HCT116 (cell line): Measurements from ENCODE around the gene ELOVL5. TPM values are rescaled to one million over a fixed set of nuclear protein-coding genes. Genes with fewer than 3 reads are reported as not detected.

Experiments used
- ATAC-seq: fragments of 200-7000 bp; cut with Tn5 transposase; 2 replicates; pipeline ENCODE4 v1.9.1; 2020; ENCODE audit warnings: mild to moderate bottlenecking, moderate library complexity
- BruUV-seq: library from RNA; stranded (reverse); fragments of 400-500 nt; replicated peaks from 2 replicates; lab custom pipeline; 2021; lab: Mats Ljungman, UMichigan
- CTCF ChIA-PET: fragments of 300-600 bp; sonication (Branson Sonifier 250); formaldehyde crosslinking; loops from one replicate; lab custom pipeline; 2021; ENCODE audit warnings: antibody characterized with exemption; lab: Charles Lee
- POLR2A ChIA-PET: fragments of 300-600, 350-600 bp; sonication (Branson Sonifier 250); formaldehyde crosslinking; loops from one replicate; lab custom pipeline; 2021; ENCODE audit warnings: antibody characterized with exemption; lab: Charles Lee
- RAD21 ChIA-PET, 2 experiments: fragments of 300-600 bp; sonication (Branson Sonifier 250); formaldehyde crosslinking; loops; one replicate each; lab custom pipeline; 2023; ENCODE audit warnings: low total read pairs in 2 of 2; ENCODE audit not compliant: uncharacterized antibody in 2 of 2, unreplicated experiment in 2 of 2, low non-redundant PET in 1 of 2; lab: Charles Lee
- DNase-seq: peaks from one replicate; pipeline ENCODE4 v3.0.0-alpha.2; 2010; ENCODE audit warnings: low read depth, low spot score
- H2AFZ ChIP-seq: fragments of 200-600 bp; shearing (Covaris generic), sonication (generic); 2 replicates; pipeline ENCODE4 v1.6.1; 2017; ENCODE audit warnings: low read depth, mixed run types, mixed read lengths, antibody characterized with exemption, low read length; ENCODE audit not compliant: poor library complexity, severe bottlenecking
- H3K27ac ChIP-seq: 2 replicates; pipeline ENCODE4 v1.5.1; 2012; ENCODE audit warnings: low read depth, low read length
- H3K27me3 ChIP-seq: fragments of 200-600 bp; sonication (generic); 2 replicates; pipeline ENCODE4 v1.6.1; 2016; ENCODE audit warnings: mixed run types, low read length, mixed read lengths; ENCODE audit not compliant: insufficient read depth
- H3K36me3 ChIP-seq, 2 experiments: fragments of 200-500 bp in 1 of 2; fragments of 200-600 bp in 1 of 2; sonication (Bioruptor generic) in 1 of 2; sonication (generic) in 1 of 2; 2 replicates each; pipeline versions ENCODE4 v1.5.1 to v1.6.1; 2014 to 2016; ENCODE audit warnings: low read length in 2 of 2, inconsistent platforms in 1 of 2, mixed read lengths in 1 of 2, mixed run types in 1 of 2; ENCODE audit not compliant: insufficient read depth in 2 of 2, control insufficient read depth in 1 of 2
- H3K4me1 ChIP-seq, 2 experiments: fragments of 200-600 bp in 1 of 2; sonication (generic) in 1 of 2; 2 replicates each; pipeline versions ENCODE4 v1.5.1 to v1.6.1; 2012 to 2017; ENCODE audit warnings: low read length in 2 of 2, inconsistent platforms in 1 of 2, mild to moderate bottlenecking in 1 of 2, mixed read lengths in 1 of 2, mixed run types in 1 of 2, moderate library complexity in 1 of 2; ENCODE audit not compliant: insufficient read depth in 2 of 2, control insufficient read depth in 1 of 2
- H3K4me2 ChIP-seq: fragments of 200-600 bp; sonication (generic); 2 replicates; pipeline ENCODE4 v1.6.1; 2017; ENCODE audit warnings: mixed run types, low read length, mixed read lengths
- H3K4me3 ChIP-seq, 2 experiments: fragments of 200-600 bp in 1 of 2; sonication (generic) in 1 of 2; replicated peaks in 1 of 2; 2 replicates each; pipeline ENCODE4 v1.5.1; 2011 to 2016; ENCODE audit warnings: low read length in 2 of 2, control low read depth in 1 of 2, low read depth in 1 of 2, mild to moderate bottlenecking in 1 of 2, mixed read lengths in 1 of 2, mixed run types in 1 of 2
- H3K79me2 ChIP-seq: fragments of 200-600 bp; sonication (generic); 2 replicates; pipeline ENCODE4 v1.6.1; 2017; ENCODE audit warnings: mild to moderate bottlenecking, mixed run types, low read length, moderate library complexity, mixed read lengths; ENCODE audit not compliant: insufficient read depth
- H3K9ac ChIP-seq: fragments of 200-600 bp; sonication (generic); 2 replicates; pipeline ENCODE4 v1.6.1; 2016; ENCODE audit warnings: low read length, mixed read lengths
- H3K9me2 ChIP-seq: fragments of 200-600 bp; sonication (generic), shearing (Covaris generic); 2 replicates; pipeline ENCODE4 v1.6.1; 2017; ENCODE audit warnings: mixed run types, mild to moderate bottlenecking, moderate library complexity; ENCODE audit not compliant: insufficient read depth
- H3K9me3 ChIP-seq, 2 experiments: fragments of 200-500 bp in 1 of 2; fragments of 200-600 bp in 1 of 2; sonication (Bioruptor generic) in 1 of 2; sonication (generic) in 1 of 2; 2 replicates each; pipeline ENCODE4 v1.6.1; 2014 to 2017; ENCODE audit warnings: low read length in 2 of 2, mixed read lengths in 2 of 2, inconsistent platforms in 1 of 2, low read depth in 1 of 2, mild to moderate bottlenecking in 1 of 2, mixed run types in 1 of 2, moderate library complexity in 1 of 2; ENCODE audit not compliant: control insufficient read depth in 1 of 2, insufficient read depth in 1 of 2
- H4K20me1 ChIP-seq: fragments of 200-600 bp; sonication (generic), shearing (Covaris generic); 2 replicates; pipeline ENCODE4 v1.6.1; 2017; ENCODE audit warnings: mixed run types, mild to moderate bottlenecking, moderate library complexity; ENCODE audit not compliant: insufficient read depth
- EGR1 ChIP-seq: IDR thresholded peaks from 2 replicates; pipeline ENCODE4 v1.6.1; 2012; ENCODE audit warnings: low read depth
- ELF1 ChIP-seq: IDR thresholded peaks from 2 replicates; pipeline ENCODE4 v1.6.1; 2012; ENCODE audit warnings: low read depth, borderline replicate concordance
- TCF7L2 ChIP-seq: IDR thresholded peaks from 2 replicates; pipeline ENCODE4 v1.7.0; 2011; ENCODE audit warnings: borderline replicate concordance, inconsistent platforms; ENCODE audit not compliant: insufficient read depth, insufficient read length; ENCODE audit errors: extremely low read depth
- YY1 ChIP-seq: IDR thresholded peaks from 2 replicates; pipeline ENCODE4 v1.6.1; 2011; ENCODE audit warnings: low read length, low read depth, moderate library complexity, mild to moderate bottlenecking; ENCODE audit not compliant: insufficient replicate concordance; ENCODE audit errors: extremely low read depth
- ZFX ChIP-seq: fragments of 450-650 bp; IDR thresholded peaks from 2 replicates; pipeline ENCODE4 v1.6.1; 2017
- intact Hi-C: fragments of 100-400 bp; cut with micrococcal nuclease; formaldehyde crosslinking; loops from 2 replicates; pipeline ENCODE4 v1.10.0; 2022
- total RNA-seq: library from RNA; stranded (reverse); gene quantifications from one replicate; pipeline ENCODE4 v1.2.1, GENCODE V29; 2021; ENCODE audit not compliant: unreplicated experiment
- TF ChIP-seq, protein P1 (sequence below): IDR thresholded peaks from 2 replicates; pipeline ENCODE4 v1.6.1; 2012
- TF ChIP-seq, protein P2 (sequence below): IDR thresholded peaks from 2 replicates; pipeline ENCODE4 v1.6.1; 2011; ENCODE audit warnings: mild to moderate bottlenecking, low read length, moderate library complexity; ENCODE audit not compliant: insufficient replicate concordance; ENCODE audit errors: extremely low read depth

Gene ELOVL5
- total RNA-seq, 1 experiment from 2014 or later, result 85.3 TPM

DNA sequence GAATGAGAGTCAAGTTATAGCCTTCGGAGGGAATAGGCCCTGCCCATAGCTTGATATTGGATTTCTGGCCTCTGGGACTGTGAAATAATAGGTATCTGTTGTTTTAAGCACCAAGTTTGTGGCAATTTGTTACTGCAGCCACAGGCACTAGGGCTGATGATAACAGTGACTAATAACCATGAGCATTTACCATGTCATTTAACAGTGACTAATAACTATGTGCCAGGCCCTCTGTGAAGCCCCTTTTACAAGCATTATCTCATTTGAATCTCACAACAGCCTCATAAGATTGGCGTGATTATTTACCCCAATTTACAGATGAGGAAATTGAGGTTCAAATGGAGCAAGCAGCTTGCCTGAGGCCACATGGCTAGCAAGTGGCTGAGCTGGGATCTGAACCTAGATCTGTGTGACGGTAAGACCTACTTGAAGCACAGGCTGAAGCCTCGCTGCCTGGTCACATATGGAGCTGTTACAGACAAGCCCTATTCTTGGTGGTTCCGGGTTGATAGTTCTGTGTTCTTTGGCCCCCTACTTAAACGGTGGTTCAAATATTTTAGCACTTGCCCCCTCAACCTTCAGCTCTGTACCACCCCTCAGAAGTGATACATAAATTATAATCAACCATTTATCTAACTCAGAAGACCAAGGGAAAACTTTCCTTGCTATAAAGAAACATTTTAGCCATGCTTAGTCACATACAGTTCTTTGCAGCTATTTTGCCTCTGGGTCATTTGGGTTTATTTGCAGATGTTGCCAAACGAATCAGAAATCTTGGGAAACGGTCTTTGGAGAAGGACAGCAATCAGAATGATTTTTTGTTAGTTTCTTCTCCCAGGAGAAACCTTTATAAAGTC is 98.3 kb downstream of the ELOVL5 start:
- TF ChIP-seq, protein P1, sequence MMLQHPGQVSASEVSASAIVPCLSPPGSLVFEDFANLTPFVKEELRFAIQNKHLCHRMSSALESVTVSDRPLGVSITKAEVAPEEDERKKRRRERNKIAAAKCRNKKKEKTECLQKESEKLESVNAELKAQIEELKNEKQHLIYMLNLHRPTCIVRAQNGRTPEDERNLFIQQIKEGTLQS, result no peak
- TF ChIP-seq YY1 (no peak), ZFX (no peak), ELF1 (no peak), TCF7L2 (no peak), EGR1 (no peak)
- TF ChIP-seq, protein P2, sequence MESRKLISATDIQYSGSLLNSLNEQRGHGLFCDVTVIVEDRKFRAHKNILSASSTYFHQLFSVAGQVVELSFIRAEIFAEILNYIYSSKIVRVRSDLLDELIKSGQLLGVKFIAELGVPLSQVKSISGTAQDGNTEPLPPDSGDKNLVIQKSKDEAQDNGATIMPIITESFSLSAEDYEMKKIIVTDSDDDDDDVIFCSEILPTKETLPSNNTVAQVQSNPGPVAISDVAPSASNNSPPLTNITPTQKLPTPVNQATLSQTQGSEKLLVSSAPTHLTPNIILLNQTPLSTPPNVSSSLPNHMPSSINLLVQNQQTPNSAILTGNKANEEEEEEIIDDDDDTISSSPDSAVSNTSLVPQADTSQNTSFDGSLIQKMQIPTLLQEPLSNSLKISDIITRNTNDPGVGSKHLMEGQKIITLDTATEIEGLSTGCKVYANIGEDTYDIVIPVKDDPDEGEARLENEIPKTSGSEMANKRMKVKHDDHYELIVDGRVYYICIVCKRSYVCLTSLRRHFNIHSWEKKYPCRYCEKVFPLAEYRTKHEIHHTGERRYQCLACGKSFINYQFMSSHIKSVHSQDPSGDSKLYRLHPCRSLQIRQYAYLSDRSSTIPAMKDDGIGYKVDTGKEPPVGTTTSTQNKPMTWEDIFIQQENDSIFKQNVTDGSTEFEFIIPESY, result no peak
- Histone ChIP-seq H3K9me2 (no peaks in the 10 kb centered on the region), H3K79me2 (no peaks in the 10 kb centered on the region), H3K9me3 (no peaks in the 10 kb centered on the region), H3K4me1 (no peaks in the 10 kb centered on the region; a peak in 1 of 4 replicates), H3K4me2 (no peak overlapping the region), H3K9ac (no peak overlapping the region), H2AFZ (no peak overlapping the region), H3K27ac (no peak overlapping the region), H3K27me3 (no peaks in the 10 kb centered on the region), H4K20me1 (no peaks in the 10 kb centered on the region), H3K36me3 (no peaks in the 10 kb centered on the region), H3K4me3 (no peak overlapping the region)
- no TSS peak for BruUV-seq
- RAD21 ChIA-PET, result no interaction called here
- intact Hi-C loops, result no loop called here
- DNase-seq (no peak), ATAC-seq (no peak)
- POLR2A ChIA-PET, result no interaction called here
- CTCF ChIA-PET, result no interaction called here
